Measurements from ENCODE around the gene C4orf50.
A peak's percentile ranks its signal among the peaks of the same experiment; 100 is the strongest.

- no peak for TF ChIP-seq POLR2AphosphoS5 (IDR thresholded peaks at IDR 0.05; ENCODE audit: insufficient read depth in 1 of 2, low read depth in 1 of 2)
- peak in 2 of 3 experiments; percentile 19 to 41 for TF ChIP-seq CTCF (IDR thresholded peaks at IDR 0.05)
Measured at GRCh38 chr4:6019316-6020263, 1.4 kb upstream of the C4orf50 start.

Data from vagina (tissue), 2 donors.